ENCODE measurements around the gene SRSF4. TPM values are rescaled to one million over a fixed set of nuclear protein-coding genes. Genes with fewer than 3 reads are reported as not detected.
A peak's percentile ranks its signal among the peaks of the same experiment; 100 is the strongest.

Gene SRSF4
- total RNA-seq (2022) (44.1 and 45.8 TPM in 2 replicates), Bru-seq, nascent RNA (percentile 93 among the genes with signal in this experiment), BruChase-seq, experiment 1, labeled RNA remaining after a 2-hour chase (percentile 90 among the genes with signal in this experiment), BruChase-seq, experiment 2, labeled RNA remaining after a 6-hour chase (percentile 86 among the genes with signal in this experiment)
- long read RNA-seq, transcript SRSF4-201 (6 exons, 2,387 nt) = major isoform, 66 of 90 reads
- long read RNA-seq, partial matches to known transcripts = 3 of 90 reads
- long read RNA-seq, other reads (novel, unspliced or antisense) = 18 of 90 reads

- DNase-seq = peak; percentile 97
- ChIA-PET POLR2A (interaction anchor here (0.5 to 2.1 kb wide), 10 partner anchors 14 to 539 kb away, joined by 4 to 16 read pairs (median 6); partner anchors contain the start of genes EPB41, RNU11, TAF12 and TMEM200B), CTCF (interaction anchor here (0.7 to 2.5 kb wide), 9 partner anchors 16 to 300 kb away, joined by 3 to 28 read pairs (median 7); partner anchors contain the start of gene EPB41)
- Histone ChIP-seq H3K4me1 (peaks cover 21% of the 10 kb centered on the region), H3K36me3 (ENCODE audit: control insufficient read depth, insufficient read depth, low read length) (no peaks in the 10 kb centered on the region), H3K27me3 (replicated peaks; ENCODE audit: control insufficient read depth, insufficient read depth, low read length) (no peaks in the 10 kb centered on the region), H3K4me3 (ENCODE audit: low read depth, low read length) (peak within 1 kb of the TSS; percentile 88), H3K9me3 (no peaks in the 10 kb centered on the region; the same call in 1 of the 2 replicates)
- no TSS peak for BruUV-seq (replicated peaks)
- Mint-ChIP-seq H3K27me3 (ENCODE audit: insufficient read depth, unreplicated experiment) (no peaks in the 10 kb centered on the region), H3K27ac (ENCODE audit: unreplicated experiment) (peak within 1 kb of the TSS; percentile 60), H3K4me1 (ENCODE audit: low read depth, unreplicated experiment) (peaks cover 20% of the 10 kb centered on the region), H3K36me3 (ENCODE audit: insufficient read depth, unreplicated experiment) (peaks cover 45% of the 10 kb centered on the region), H3K4me3 (ENCODE audit: unreplicated experiment) (peak within 1 kb of the TSS; percentile 74), H3K9me3 (ENCODE audit: unreplicated experiment) (no peaks in the 10 kb centered on the region)
- intact Hi-C loops (cut with micrococcal nuclease; ENCODE audit: unreplicated experiment) = loop anchor here (1.0 to 5.0 kb wide), 2 partner anchors 21 to 444 kb away; partner anchors contain the start of gene YTHDF2
- TF ChIP-seq, protein P1, sequence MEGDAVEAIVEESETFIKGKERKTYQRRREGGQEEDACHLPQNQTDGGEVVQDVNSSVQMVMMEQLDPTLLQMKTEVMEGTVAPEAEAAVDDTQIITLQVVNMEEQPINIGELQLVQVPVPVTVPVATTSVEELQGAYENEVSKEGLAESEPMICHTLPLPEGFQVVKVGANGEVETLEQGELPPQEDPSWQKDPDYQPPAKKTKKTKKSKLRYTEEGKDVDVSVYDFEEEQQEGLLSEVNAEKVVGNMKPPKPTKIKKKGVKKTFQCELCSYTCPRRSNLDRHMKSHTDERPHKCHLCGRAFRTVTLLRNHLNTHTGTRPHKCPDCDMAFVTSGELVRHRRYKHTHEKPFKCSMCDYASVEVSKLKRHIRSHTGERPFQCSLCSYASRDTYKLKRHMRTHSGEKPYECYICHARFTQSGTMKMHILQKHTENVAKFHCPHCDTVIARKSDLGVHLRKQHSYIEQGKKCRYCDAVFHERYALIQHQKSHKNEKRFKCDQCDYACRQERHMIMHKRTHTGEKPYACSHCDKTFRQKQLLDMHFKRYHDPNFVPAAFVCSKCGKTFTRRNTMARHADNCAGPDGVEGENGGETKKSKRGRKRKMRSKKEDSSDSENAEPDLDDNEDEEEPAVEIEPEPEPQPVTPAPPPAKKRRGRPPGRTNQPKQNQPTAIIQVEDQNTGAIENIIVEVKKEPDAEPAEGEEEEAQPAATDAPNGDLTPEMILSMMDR (IDR thresholded peaks at IDR 0.05; ENCODE audit: insufficient read depth in 1 of 2, low read depth in 1 of 2, low read length in 1 of 2, severe bottlenecking in 1 of 2, unreplicated experiment in 1 of 2) = peak; percentile 45 to 56
These were observed at the start of gene SRSF4 for GRCh38 chr1:29181413-29182225. SRSF4 (minus strand) TSS chr1:29181900; CDS start chr1:29181752, 148 bp downstream.

GRCh38 chr1:29230553-29231378 is 49.1 kb upstream of the SRSF4 start, which contains the start of gene MECR:
MECR (minus strand) TSS chr1:29230934; CDS start chr1:29230906, 28 bp downstream.
- ChIA-PET POLR2A (no interaction called here), CTCF (no interaction called here)
- BruUV-seq (replicated peaks) = no TSS peak
- no peaks in the 10 kb centered on the region for H3K4me1 Mint-ChIP-seq (ENCODE audit: low read depth, unreplicated experiment)
- Histone ChIP-seq H3K27me3 (replicated peaks; ENCODE audit: control insufficient read depth, insufficient read depth, low read length) (no peaks in the 10 kb centered on the region), H3K36me3 (ENCODE audit: control insufficient read depth, insufficient read depth, low read length) (no peaks in the 10 kb centered on the region), H3K4me3 (ENCODE audit: low read depth, low read length) (peak within 1 kb of the TSS; percentile 39), H3K9me3 (no peaks in the 10 kb centered on the region), H3K4me1 (0 out of 2 replicates have a peak, but pooled peaks cover 4% of the 10 kb centered on the region)
- TF ChIP-seq, protein P1 (IDR thresholded peaks at IDR 0.05; ENCODE audit: insufficient read depth in 1 of 2, low read depth in 1 of 2, low read length in 1 of 2, severe bottlenecking in 1 of 2, unreplicated experiment in 1 of 2) = peak in 1 of 2 experiments; percentile 20
- peak; percentile 91 to 93 for DNase-seq
- no peaks in the 10 kb centered on the region for H3K9me3 Mint-ChIP-seq (ENCODE audit: unreplicated experiment)
- intact Hi-C loops (cut with micrococcal nuclease; ENCODE audit: unreplicated experiment) = no loop called here
- peak within 1 kb of the TSS; percentile 82 for H3K27ac Mint-ChIP-seq (ENCODE audit: unreplicated experiment)
- H3K4me3 Mint-ChIP-seq (ENCODE audit: unreplicated experiment) = peak within 1 kb of the TSS; percentile 80
- peaks cover 11% of the 10 kb centered on the region for H3K27me3 Mint-ChIP-seq (ENCODE audit: insufficient read depth, unreplicated experiment)
- peaks cover 7% of the 10 kb centered on the region for H3K36me3 Mint-ChIP-seq (ENCODE audit: insufficient read depth, unreplicated experiment)

Measured in Caco-2 (cell line).